Stimulated activated CD4-positive, alpha-beta T cell treated with anti-CD3 and anti-CD28 coated beads, Interleukin-12 subunit alpha, Interleukin-12 subunit beta, amount 100 ng/mL, for 24 hours (primary cell): ENCODE data around the gene POLDIP3.
A peak's percentile ranks its signal among the peaks of the same experiment; 100 is the strongest.
"Not testable (repeated sequence)": the region's sequence is repeated elsewhere in the genome, so short reads cannot be mapped to it uniquely, and the experiment has no call there.

ENCODE experiments used
- DNase-seq, 2 experiments: peaks; one replicate each; pipeline ENCODE4 v3.0.0-alpha.2; 2020; ENCODE audit warnings: low read depth in 2 of 2

Gene POLDIP3

GRCh38 chr22:42619261-42620063, 4.8 kb upstream of the POLDIP3 start:
- no peak for DNase-seq

GRCh38 chr22:42617155-42617983, 2.7 kb upstream of the POLDIP3 start:
- DNase-seq, result no peak

- not testable (repeated sequence) for DNase-seq
Measured at GRCh38 chr22:42615860-42616175, 1.1 kb upstream of the POLDIP3 start.

GRCh38 chr22:42615092-42615859, 593 bp upstream of the POLDIP3 start:
- peak; percentile 82 for DNase-seq

- no peak for DNase-seq
Measured at GRCh38 chr22:42613872-42614301, 796 bp downstream of the POLDIP3 start.

- no peak for DNase-seq
Measured at GRCh38 chr22:42612336-42612735, 2.3 kb downstream of the POLDIP3 start.

- no peak for DNase-seq
Measured at GRCh38 chr22:42611051-42611450, 3.6 kb downstream of the POLDIP3 start.

GRCh38 chr22:42610186-42610585, 4.5 kb downstream of the POLDIP3 start:
- no peak for DNase-seq

GRCh38 chr22:42608823-42609361, 5.8 kb downstream of the POLDIP3 start:
- DNase-seq, result no peak

- DNase-seq, result no peak
Measured at GRCh38 chr22:42608136-42608822, 6.4 kb downstream of the POLDIP3 start.

GRCh38 chr22:42607641-42608040, 7.0 kb downstream of the POLDIP3 start:
- DNase-seq, result not testable (repeated sequence)

GRCh38 chr22:42604403-42604802, 10.3 kb downstream of the POLDIP3 start:
- no peak for DNase-seq

GRCh38 chr22:42603427-42603826, 11.3 kb downstream of the POLDIP3 start:
- DNase-seq, result no peak

- DNase-seq, result no peak
Measured at GRCh38 chr22:42602470-42602869, 12.2 kb downstream of the POLDIP3 start.

GRCh38 chr22:42601879-42602465, 12.7 kb downstream of the POLDIP3 start:
- DNase-seq, result no peak

GRCh38 chr22:42596863-42597530, 17.7 kb downstream of the POLDIP3 start:
- no peak for DNase-seq

- DNase-seq, result no peak
Measured at GRCh38 chr22:42596336-42596735, 18.3 kb downstream of the POLDIP3 start.

- DNase-seq, result no peak
Measured at GRCh38 chr22:42595434-42595833, 19.2 kb downstream of the POLDIP3 start.

GRCh38 chr22:42591987-42592386, 22.7 kb downstream of the POLDIP3 start:
- DNase-seq, result no peak

GRCh38 chr22:42587588-42588175, 27.0 kb downstream of the POLDIP3 start:
- DNase-seq, result no peak
